H1 (cell line): ENCODE data around the gene RNF208. TPM values are rescaled to one million over a fixed set of nuclear protein-coding genes. Genes with fewer than 3 reads are reported as not detected.

Experiments
- CTCF ChIA-PET: fragments of 300-600 bp; sonication (Branson Sonifier 250); formaldehyde crosslinking; loops from one replicate; lab custom pipeline; 2021; ENCODE audit not compliant: partially characterized antibody; lab: Charles Lee
- POLR2A ChIA-PET: fragments of 300-600 bp; sonication (Branson Sonifier 250); formaldehyde crosslinking; loops from one replicate; lab custom pipeline; 2021; ENCODE audit warnings: inconsistent platforms; ENCODE audit not compliant: partially characterized antibody; lab: Charles Lee
- DNase-seq, 2 experiments: peaks; one replicate each; pipeline versions ENCODE4 v3.0.0 to v3.0.0-alpha.2; 2010 to 2022; ENCODE audit warnings: low spot score in 2 of 2, low read depth in 1 of 2, mixed read lengths in 1 of 2
- FAIRE-seq: peaks from 2 replicates; lab custom pipeline; 2011; peaks lifted over from hg19 to GRCh38; lab: Jason Lieb, UNC
- H2AFZ ChIP-seq: 2 replicates; pipeline ENCODE4 v1.8.1; 2012; ENCODE audit warnings: low read length, inconsistent platforms
- H2AK5ac ChIP-seq: 2 replicates; pipeline ENCODE4 v1.6.1; 2013; ENCODE audit warnings: low read depth, low read length
- H2BK120ac ChIP-seq: replicated peaks from 2 replicates; pipeline ENCODE3; 2013; ENCODE audit warnings: low read depth, low read length, inconsistent platforms
- H2BK12ac ChIP-seq: 2 replicates; pipeline ENCODE4 v1.6.1; 2013; ENCODE audit warnings: low read depth, low read length
- H2BK15ac ChIP-seq: 2 replicates; pipeline ENCODE4 v1.6.1; 2013; ENCODE audit warnings: low read length
- H2BK20ac ChIP-seq: 2 replicates; pipeline ENCODE4 v1.6.1; 2013; ENCODE audit warnings: low read length
- H2BK5ac ChIP-seq: 2 replicates; pipeline ENCODE4 v1.6.1; 2013; ENCODE audit warnings: low read depth, low read length
- H3K14ac ChIP-seq: 2 replicates; pipeline ENCODE4 v1.6.1; 2013; ENCODE audit warnings: inconsistent platforms; ENCODE audit not compliant: insufficient read length
- H3K18ac ChIP-seq: 2 replicates; pipeline ENCODE4 v1.6.1; 2013; ENCODE audit warnings: low read length; ENCODE audit errors: extremely low read depth
- H3K23ac ChIP-seq: 2 replicates; pipeline ENCODE4 v1.6.1; 2013; ENCODE audit warnings: inconsistent platforms; ENCODE audit not compliant: insufficient read length
- H3K23me2 ChIP-seq: 2 replicates; pipeline ENCODE4 v1.6.1; 2013; ENCODE audit warnings: low read depth, low read length
- H3K27ac ChIP-seq: 2 replicates; pipeline ENCODE4 v1.6.1; 2011; ENCODE audit warnings: low read depth, low read length, inconsistent platforms
- H3K27me3 ChIP-seq, 4 experiments: replicated peaks in 1 of 4; 1 replicate in 1 of 4; 2 replicates in 3 of 4; pipeline versions ENCODE4 v1.6.1 to v1.8.1; 2011 to 2013; ENCODE audit warnings: low read length in 3 of 4, mild to moderate bottlenecking in 3 of 4, inconsistent platforms in 2 of 4, mixed read lengths in 2 of 4, moderate library complexity in 1 of 4; ENCODE audit not compliant: control insufficient read depth in 3 of 4, insufficient read depth in 3 of 4; ENCODE audit errors: extremely low read depth in 1 of 4
- H3K36me3 ChIP-seq, 4 experiments: 2 replicates each; pipeline versions ENCODE4 v1.6.1 to v1.8.1; 2011 to 2013; ENCODE audit warnings: mild to moderate bottlenecking in 4 of 4, low read length in 3 of 4, moderate library complexity in 2 of 4, control low read depth in 1 of 4, inconsistent platforms in 1 of 4; ENCODE audit not compliant: insufficient read depth in 4 of 4, control insufficient read depth in 2 of 4
- H3K4ac ChIP-seq: replicated peaks from 2 replicates; pipeline ENCODE3; 2013; ENCODE audit warnings: low read length, low read depth, mixed read lengths, inconsistent platforms; ENCODE audit not compliant: insufficient read length
- H3K4me1 ChIP-seq, 4 experiments: replicated peaks in 1 of 4; 1 replicate in 1 of 4; 2 replicates in 3 of 4; pipeline versions ENCODE4 v1.6.1 to v1.8.1; 2011 to 2013; ENCODE audit warnings: low read length in 3 of 4, inconsistent platforms in 2 of 4, mixed read lengths in 1 of 4; ENCODE audit not compliant: insufficient read depth in 4 of 4, control insufficient read depth in 3 of 4
- H3K4me2 ChIP-seq, 2 experiments: 2 replicates each; pipeline versions ENCODE4 v1.6.1 to v1.8.1; 2011 to 2013; ENCODE audit warnings: low read depth in 2 of 2, low read length in 2 of 2, control low read depth in 1 of 2, inconsistent platforms in 1 of 2, mild to moderate bottlenecking in 1 of 2; ENCODE audit not compliant: insufficient read depth in 1 of 2
- H3K4me3 ChIP-seq, 4 experiments: fragments of 200-600, 300-600 bp in 1 of 4; sonication (generic), shearing (Covaris generic), sonication (Bioruptor Twin) in 1 of 4; 2 replicates each; pipeline versions ENCODE4 v1.5.1 to v1.8.1; 2011 to 2016; ENCODE audit warnings: low read length in 4 of 4, low read depth in 3 of 4, control low read depth in 2 of 4, inconsistent platforms in 2 of 4, mild to moderate bottlenecking in 2 of 4, mixed read lengths in 1 of 4, moderate library complexity in 1 of 4; ENCODE audit not compliant: insufficient read depth in 2 of 4; ENCODE audit errors: extremely low read depth in 1 of 4
- H3K56ac ChIP-seq: replicated peaks from 2 replicates; pipeline ENCODE3; 2013; ENCODE audit warnings: low read depth, mild to moderate bottlenecking, mixed read lengths, low read length, inconsistent platforms; ENCODE audit not compliant: insufficient read length
- H3K79me1 ChIP-seq: 2 replicates; pipeline ENCODE4 v1.6.1; 2013; ENCODE audit warnings: low read depth, low read length, control low read depth
- H3K79me2 ChIP-seq, 2 experiments: 2 replicates each; pipeline versions ENCODE4 v1.6.1 to v1.8.1; 2012 to 2013; ENCODE audit warnings: low read length in 2 of 2, mild to moderate bottlenecking in 2 of 2, inconsistent platforms in 1 of 2; ENCODE audit not compliant: insufficient read depth in 2 of 2, control insufficient read depth in 1 of 2
- H3K9ac ChIP-seq, 4 experiments: replicated peaks in 1 of 4; 1 replicate in 1 of 4; 2 replicates in 3 of 4; pipeline versions ENCODE4 v1.6.1 to v1.8.1; 2011 to 2013; ENCODE audit warnings: low read depth in 3 of 4, low read length in 3 of 4, control low read depth in 2 of 4, mild to moderate bottlenecking in 2 of 4, moderate library complexity in 2 of 4, inconsistent platforms in 1 of 4; ENCODE audit errors: extremely low read depth in 1 of 4
- H3K9me3 ChIP-seq, 2 experiments: 2 replicates each; pipeline versions ENCODE4 v1.6.1 to v1.8.1; 2012 to 2013; ENCODE audit warnings: mild to moderate bottlenecking in 2 of 2, moderate library complexity in 2 of 2, control low read depth in 1 of 2, inconsistent platforms in 1 of 2, low read depth in 1 of 2, low read length in 1 of 2, mixed read lengths in 1 of 2; ENCODE audit not compliant: insufficient read depth in 2 of 2
- H4K20me1 ChIP-seq, 2 experiments: replicated peaks in 1 of 2; 2 replicates each; pipeline versions ENCODE3 to v1.8.1; 2011 to 2013; ENCODE audit warnings: inconsistent platforms in 2 of 2, low read length in 2 of 2, mild to moderate bottlenecking in 1 of 2; ENCODE audit not compliant: insufficient read depth in 2 of 2, control insufficient read depth in 1 of 2
- H4K5ac ChIP-seq: 2 replicates; pipeline ENCODE4 v1.6.1; 2013; ENCODE audit warnings: low read length, low read depth, mixed read lengths, inconsistent platforms; ENCODE audit not compliant: insufficient read length
- H4K8ac ChIP-seq: 2 replicates; pipeline ENCODE4 v1.8.0; 2013; ENCODE audit warnings: mild to moderate bottlenecking, moderate library complexity, low read length, inconsistent platforms; ENCODE audit not compliant: insufficient read depth; ENCODE audit errors: extremely low read depth
- H4K91ac ChIP-seq: replicated peaks from 2 replicates; pipeline ENCODE3; 2013; ENCODE audit warnings: low read length, mixed read lengths, inconsistent platforms; ENCODE audit not compliant: insufficient read length
- ATF2 ChIP-seq: IDR thresholded peaks from 2 replicates; pipeline ENCODE4 v1.6.1; 2012; ENCODE audit warnings: low read length, inconsistent platforms
- CBX5 ChIP-seq: fragments of 300-800, 300-1000 bp; sonication (generic); IDR thresholded peaks from 2 replicates; pipeline ENCODE4 v1.7.1; 2016; ENCODE audit warnings: antibody characterized with exemption, low read length, low read depth
- CBX8 ChIP-seq: fragments of 300-800, 300-1000 bp; sonication (generic); IDR thresholded peaks from 2 replicates; pipeline ENCODE4 v1.7.1; 2016; ENCODE audit warnings: low read depth, low read length, borderline replicate concordance
- CHD1 ChIP-seq: IDR thresholded peaks from 2 replicates; pipeline ENCODE4 v1.6.1; 2012; ENCODE audit warnings: low read depth, low read length, improper control_type of control experiment
- EGR1 ChIP-seq: IDR thresholded peaks from 2 replicates; pipeline ENCODE4 v1.6.1; 2011; ENCODE audit warnings: low read depth, low read length, borderline replicate concordance
- EZH2 ChIP-seq: fragments of 200-600 bp; sonication (generic); IDR thresholded peaks from 2 replicates; pipeline ENCODE4 v1.7.1; 2012; ENCODE audit warnings: low read depth, mild to moderate bottlenecking, moderate library complexity, low read length, inconsistent platforms; ENCODE audit not compliant: severe bottlenecking
- GTF2F1 ChIP-seq: IDR thresholded peaks from 2 replicates; pipeline ENCODE4 v1.6.1; 2012; ENCODE audit warnings: low read depth, low read length, improper control_type of control experiment, borderline replicate concordance
- HDAC2 ChIP-seq, 2 experiments: fragments of 300-600 bp in 1 of 2; sonication (generic) in 1 of 2; IDR thresholded peaks; 2 replicates each; pipeline ENCODE4 v1.6.1; 2011 to 2012; ENCODE audit warnings: low read depth in 2 of 2, low read length in 2 of 2, mild to moderate bottlenecking in 2 of 2, moderate library complexity in 2 of 2, borderline replicate concordance in 1 of 2, inconsistent platforms in 1 of 2
- PHF8 ChIP-seq: fragments of 200-600 bp; sonication (generic); conservative IDR thresholded peaks from 2 replicates; pipeline ENCODE4 v1.7.1; 2012; ENCODE audit warnings: low read depth, mild to moderate bottlenecking, inconsistent platforms, low read length, moderate library complexity
- RXRA ChIP-seq: IDR thresholded peaks from 2 replicates; pipeline ENCODE4 v1.6.1; 2011; ENCODE audit warnings: low read depth, mild to moderate bottlenecking, low read length, moderate library complexity; ENCODE audit not compliant: insufficient read depth
- SIN3A ChIP-seq, 2 experiments: IDR thresholded peaks in 1 of 2; conservative IDR thresholded peaks in 1 of 2; 2 replicates each; pipeline ENCODE4 v1.6.1; 2011 to 2012; ENCODE audit warnings: low read length in 2 of 2, improper control_type of control experiment in 1 of 2, low read depth in 1 of 2, mild to moderate bottlenecking in 1 of 2
- WGBS, 2 experiments: shearing (Covaris generic) in 1 of 2; methylation state at CpG; one replicate each; pipeline versions ENCODE4 v1.1.6 to v1.1.7; 2013 to 2015; ENCODE audit warnings: low lambda C conversion rate in 2 of 2, mixed read lengths in 2 of 2, inconsistent platforms in 1 of 2, low coverage in 1 of 2, missing lambda C conversion rate in 1 of 2; ENCODE audit not compliant: insufficient replicate concordance in 2 of 2, insufficient coverage in 1 of 2, insufficient read length in 1 of 2; ENCODE audit errors: extremely low coverage in 1 of 2, missing lambda C conversion rate in 1 of 2; 5-methylcytosine and 5-hydroxymethylcytosine counted together
- polyA plus RNA-seq, 7 experiments: library from polyadenylated mRNA; depleted of rRNA in 3 of 7; stranded (reverse) in 5 of 7; unstranded in 2 of 7; fragments of >200 nt in 5 of 7; fragments of 200-250 nt in 2 of 7; gene quantifications; 1 replicate in 5 of 7; 2 replicates in 1 of 7; 4 replicates in 1 of 7; pipeline versions ENCODE4 v1.2.1 to v1.2.3, GENCODE V29; 2011 to 2013; ENCODE audit warnings: missing spikeins in 2 of 7, mixed read lengths in 2 of 7
- total RNA-seq: library from RNA; stranded (reverse); fragmentation: NEBNext Ultra II Directional; extraction: Animal tissue kit (Norgen Biotek cat#: 25700); gene quantifications from 2 replicates; pipeline ENCODE4 v1.2.1, GENCODE V29; 2021

Gene RNF208
- total and polyA plus RNA-seq, 2 of the 8 experiments (the other 6 are each of a cell fraction or from before 2014, with no cell fraction given), result 2.7 to 7.7 TPM

GRCh38 chr9:137264067-137264466, 42.0 kb upstream of the RNF208 start:
- DNase-seq, result no peak
- no peak for FAIRE-seq
- Histone ChIP-seq H3K79me2 (no peaks in the 10 kb centered on the region), H3K9me3 (no peaks in the 10 kb centered on the region), H2BK5ac (peak overlapping the region; percentile 44; the same call in 1 of the 2 replicates), H2AK5ac (no peak overlapping the region), H3K79me1 (no peaks in the 10 kb centered on the region), H2BK12ac (no peak overlapping the region), H3K27ac (no peak overlapping the region), H4K5ac (no peak overlapping the region), H3K4me1 (no peaks in the 10 kb centered on the region), H3K23ac (no peak overlapping the region), H3K4me3 (no peak overlapping the region), H2AFZ (no peak overlapping the region), H3K27me3 (no peaks in the 10 kb centered on the region), H2BK20ac (no peak overlapping the region), H4K8ac (peak overlapping the region; percentile 62; the same call in 1 of the 2 replicates), H3K14ac (no peak overlapping the region), H2BK15ac (no peak overlapping the region), H3K56ac (no peak overlapping the region), H3K4ac (no peak overlapping the region), H3K18ac (no peak overlapping the region), H3K4me2 (no peak overlapping the region), H2BK120ac (no peak overlapping the region), H4K20me1 (peaks cover 0 to 10% of the 10 kb centered on the region in 2 experiments), H4K91ac (no peak overlapping the region), H3K9ac (no peak overlapping the region), H3K36me3 (peaks cover 7 to 36% (median 22%) of the 10 kb centered on the region in 4 experiments), H3K23me2 (no peaks in the 10 kb centered on the region)
- POLR2A ChIA-PET, result interaction anchor here (47.8 to 69.9 kb wide), 2 partner anchors 7 to 29 kb away, joined by 1462 read pairs; partner anchors contain the start of genes CYSRT1, NDOR1, NELFB and RNF208
- CTCF ChIA-PET, result interaction anchor here (2.2 to 5.3 kb wide), 3 partner anchors 10 to 27 kb away, joined by 8 to 29 read pairs (median 10); a partner anchor contains a TSS
- 95% methylated on average over 22 of the region's 22 CpGs; no CpG with 5 or more reads in 1 of the 2 experiments for WGBS, 2 experiments
- TF ChIP-seq EZH2 (no peak), GTF2F1 (no peak), CBX5 (no peak), CBX8 (no peak), HDAC2 (IDR thresholded peaks at IDR 0.05; ENCODE audit: borderline replicate concordance in 1 of 2, low read depth in 2 of 2, low read length in 2 of 2) (no peak), CHD1 (no peak), PHF8 (no peak), RXRA (no peak), EGR1 (no peak), ATF2 (no peak), SIN3A (conservative IDR thresholded peaks at IDR 0.05 in 1 of 2, IDR thresholded peaks at IDR 0.05 in 1 of 2; ENCODE audit: low read depth in 1 of 2, low read length in 2 of 2) (no peak)
